ENCODE results near the gene MYH15.

The MYH15 gene

DNA sequence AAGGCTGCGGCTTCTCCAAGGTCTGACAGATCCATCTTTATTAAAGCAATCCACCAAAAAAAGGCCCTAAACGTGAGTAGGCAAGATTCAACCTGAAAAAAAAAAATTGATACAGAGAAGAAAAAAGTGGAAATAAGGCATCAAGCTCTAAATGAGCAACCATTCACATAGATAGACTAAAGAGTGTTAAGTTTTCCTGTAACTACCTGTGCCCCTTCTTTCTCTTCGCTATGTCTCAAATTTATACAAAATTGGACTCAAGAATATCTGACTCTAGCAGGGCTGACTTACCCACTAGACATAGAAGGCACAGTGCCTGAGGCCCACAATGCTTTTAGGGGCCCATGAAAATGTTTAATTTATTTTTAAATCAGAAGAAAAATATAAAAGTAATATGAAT lies at the start of gene MYH15:
TSS of gene MYH15 (minus strand) at position 101 of the 400 bp plus-strand sequence. CDS start at position 35, 66 bp downstream.
- H3K27me3 Mint-ChIP-seq (ENCODE audit: low read depth), result no peaks in the 10 kb centered on the region
- no peak within 1 kb of the TSS for H3K4me3 Mint-ChIP-seq
- no peaks in the 10 kb centered on the region for H3K36me3 Mint-ChIP-seq (ENCODE audit: low read depth)
- TF ChIP-seq, protein P1, sequence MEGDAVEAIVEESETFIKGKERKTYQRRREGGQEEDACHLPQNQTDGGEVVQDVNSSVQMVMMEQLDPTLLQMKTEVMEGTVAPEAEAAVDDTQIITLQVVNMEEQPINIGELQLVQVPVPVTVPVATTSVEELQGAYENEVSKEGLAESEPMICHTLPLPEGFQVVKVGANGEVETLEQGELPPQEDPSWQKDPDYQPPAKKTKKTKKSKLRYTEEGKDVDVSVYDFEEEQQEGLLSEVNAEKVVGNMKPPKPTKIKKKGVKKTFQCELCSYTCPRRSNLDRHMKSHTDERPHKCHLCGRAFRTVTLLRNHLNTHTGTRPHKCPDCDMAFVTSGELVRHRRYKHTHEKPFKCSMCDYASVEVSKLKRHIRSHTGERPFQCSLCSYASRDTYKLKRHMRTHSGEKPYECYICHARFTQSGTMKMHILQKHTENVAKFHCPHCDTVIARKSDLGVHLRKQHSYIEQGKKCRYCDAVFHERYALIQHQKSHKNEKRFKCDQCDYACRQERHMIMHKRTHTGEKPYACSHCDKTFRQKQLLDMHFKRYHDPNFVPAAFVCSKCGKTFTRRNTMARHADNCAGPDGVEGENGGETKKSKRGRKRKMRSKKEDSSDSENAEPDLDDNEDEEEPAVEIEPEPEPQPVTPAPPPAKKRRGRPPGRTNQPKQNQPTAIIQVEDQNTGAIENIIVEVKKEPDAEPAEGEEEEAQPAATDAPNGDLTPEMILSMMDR (IDR thresholded peaks at IDR 0.05; ENCODE audit: unreplicated experiment in 3 of 3), result no peak
- peaks cover 9% of the 10 kb centered on the region for H3K4me1 Mint-ChIP-seq
- no peaks in the 10 kb centered on the region for H3K9me3 Mint-ChIP-seq
- no peak within 1 kb of the TSS for H3K27ac Mint-ChIP-seq

GRCh38 chr3:108555966-108556581 lies 45.7 kb upstream of the MYH15 start:
- Mint-ChIP-seq H3K27ac (peak overlapping the region; percentile 92 to 95 (median 94)), H3K4me3 (no peak overlapping the region), H3K36me3 (ENCODE audit: low read depth) (peaks cover 21% of the 10 kb centered on the region), H3K4me1 (peaks cover 12% of the 10 kb centered on the region), H3K27me3 (ENCODE audit: low read depth) (no peaks in the 10 kb centered on the region), H3K9me3 (no peaks in the 10 kb centered on the region)
- TF ChIP-seq, protein P1 (IDR thresholded peaks at IDR 0.05; ENCODE audit: unreplicated experiment in 3 of 3), result no peak

DNA sequence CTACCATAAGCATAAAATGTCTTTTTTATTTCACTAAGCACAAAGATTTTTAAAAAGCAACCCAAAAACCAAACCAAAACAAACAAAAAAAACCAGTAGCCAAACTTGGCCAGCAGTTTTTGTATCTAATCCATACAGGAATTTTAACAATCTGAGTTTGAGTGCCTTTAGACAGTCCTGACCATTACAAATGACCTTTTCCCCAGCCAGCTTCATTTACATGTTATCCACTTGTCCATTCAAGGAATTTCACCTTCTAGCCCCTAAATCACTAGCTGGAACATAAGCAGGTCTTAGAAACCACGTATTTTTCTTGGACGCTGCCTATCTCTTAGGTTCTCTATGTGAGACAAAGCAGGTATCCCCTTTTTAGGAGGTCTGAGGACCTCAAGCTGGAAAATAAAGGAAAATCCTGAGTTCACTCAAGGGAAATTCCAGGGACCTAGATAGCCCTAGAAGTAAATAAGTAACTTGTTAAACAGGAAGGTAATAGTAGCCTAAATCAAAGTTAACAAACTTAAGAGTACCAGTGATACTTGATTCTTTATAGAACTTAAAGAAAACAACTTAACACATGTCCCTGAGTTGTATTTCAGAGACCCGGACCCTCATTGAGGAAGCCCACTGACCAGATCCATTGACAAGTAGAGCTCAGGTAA lies 44.6 kb upstream of the MYH15 start:
- H3K9me3 Mint-ChIP-seq, result no peaks in the 10 kb centered on the region
- TF ChIP-seq, protein P1 (IDR thresholded peaks at IDR 0.05; ENCODE audit: unreplicated experiment in 3 of 3), result no peak
- H3K36me3 Mint-ChIP-seq (ENCODE audit: low read depth), result peaks cover 20% of the 10 kb centered on the region
- H3K27ac Mint-ChIP-seq, result peak overlapping the region; percentile 92 to 95 (median 94)
- H3K4me1 Mint-ChIP-seq, result peaks cover 12% of the 10 kb centered on the region
- no peaks in the 10 kb centered on the region for H3K27me3 Mint-ChIP-seq (ENCODE audit: low read depth)
- peak overlapping the region in 2 of 3 experiments; percentile 44 to 45 for H3K4me3 Mint-ChIP-seq

DNA sequence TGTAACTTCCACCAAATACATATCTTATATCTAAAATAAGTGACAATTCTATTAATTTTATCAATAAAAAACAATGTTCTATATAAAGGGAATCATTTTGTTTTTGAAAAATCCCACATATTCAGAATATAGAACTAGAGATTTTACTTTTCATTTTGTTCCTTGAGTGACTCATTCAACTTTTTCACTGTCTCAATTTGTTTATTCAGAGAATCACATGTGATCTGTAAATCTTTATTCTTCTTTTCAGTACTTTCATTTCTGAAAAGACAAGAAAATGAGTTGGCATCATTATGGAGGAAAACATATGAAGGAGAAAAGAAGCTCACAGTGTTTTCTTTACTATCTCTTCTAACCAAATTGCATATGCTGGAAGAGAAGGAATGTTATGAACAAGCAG lies 43.8 kb upstream of the MYH15 start:
- Mint-ChIP-seq H3K27ac (peak overlapping the region; percentile 92 to 95 (median 94)), H3K27me3 (ENCODE audit: low read depth) (no peaks in the 10 kb centered on the region), H3K9me3 (no peaks in the 10 kb centered on the region), H3K4me3 (no peak overlapping the region), H3K36me3 (ENCODE audit: low read depth) (peaks cover 18% of the 10 kb centered on the region), H3K4me1 (peaks cover 12% of the 10 kb centered on the region)
- TF ChIP-seq, protein P1 (IDR thresholded peaks at IDR 0.05; ENCODE audit: unreplicated experiment in 3 of 3), result no peak

- Mint-ChIP-seq H3K9me3 (no peaks in the 10 kb centered on the region), H3K27ac (peak overlapping the region; percentile 15 to 82 (median 76)), H3K27me3 (ENCODE audit: low read depth) (no peaks in the 10 kb centered on the region), H3K4me3 (no peak overlapping the region), H3K4me1 (peaks cover 12% of the 10 kb centered on the region), H3K36me3 (ENCODE audit: low read depth) (peaks cover 4% of the 10 kb centered on the region)
- TF ChIP-seq, protein P1 (IDR thresholded peaks at IDR 0.05; ENCODE audit: unreplicated experiment in 3 of 3), result peak; percentile 63 to 68 (median 66)
Measured at GRCh38 chr3:108552267-108553159, 42.1 kb upstream of the MYH15 start.

All from nephron (organoid).